Stimulated activated CD4-positive, alpha-beta T cell treated with anti-CD3 and anti-CD28 coated beads, Interleukin-12 subunit alpha, Interleukin-12 subunit beta, amount 100 ng/mL, for 4 hours (primary cell): ENCODE results near the gene FLII.

Source experiments
- DNase-seq: peaks from one replicate; pipeline ENCODE4 v3.0.0-alpha.2; 2020

The FLII gene

GRCh38 chr17:18259621-18260331, 1.2 kb upstream of the FLII start:
- DNase-seq: no peak

- DNase-seq: peak; percentile 37
These were observed 569 bp downstream of the FLII start for GRCh38 chr17:18257982-18258355.

- DNase-seq: no peak
These were observed 1.1 kb downstream of the FLII start for GRCh38 chr17:18257268-18257981.

GRCh38 chr17:18256776-18257175, 1.8 kb downstream of the FLII start:
- no peak for DNase-seq

GRCh38 chr17:18256351-18256750, 2.2 kb downstream of the FLII start:
- DNase-seq: no peak

GRCh38 chr17:18254888-18255649, 3.5 kb downstream of the FLII start:
- DNase-seq: no peak

- DNase-seq: no peak
These were observed 4.4 kb downstream of the FLII start for GRCh38 chr17:18253947-18254821.

GRCh38 chr17:18253187-18253884, 5.2 kb downstream of the FLII start:
- no peak for DNase-seq

GRCh38 chr17:18252160-18252559, 6.4 kb downstream of the FLII start:
- no peak for DNase-seq

GRCh38 chr17:18251204-18251603, 7.3 kb downstream of the FLII start:
- DNase-seq: no peak

GRCh38 chr17:18250708-18251107, 7.8 kb downstream of the FLII start:
- no peak for DNase-seq

GRCh38 chr17:18250259-18250658, 8.3 kb downstream of the FLII start:
- DNase-seq: no peak

- DNase-seq: no peak
These were observed 9.7 kb downstream of the FLII start for GRCh38 chr17:18248811-18249210.

- DNase-seq: peak; percentile 45
These were observed 10.2 kb downstream of the FLII start for GRCh38 chr17:18248300-18248731.

- DNase-seq: no peak
These were observed 10.9 kb downstream of the FLII start for GRCh38 chr17:18247613-18248001.

- DNase-seq: peak; percentile 37
These were observed 11.5 kb downstream of the FLII start for GRCh38 chr17:18246880-18247612.

- no peak for DNase-seq
These were observed 12.3 kb downstream of the FLII start for GRCh38 chr17:18246109-18246725.

GRCh38 chr17:18245038-18245776, 13.3 kb downstream of the FLII start:
- no peak for DNase-seq

GRCh38 chr17:18241229-18241871, 17.2 kb downstream of the FLII start:
- DNase-seq: no peak

- DNase-seq: no peak
These were observed 18.1 kb downstream of the FLII start for GRCh38 chr17:18240449-18240848.
